C1 segment of cervical spinal cord (tissue), 14 donors: ENCODE measurements around the gene TMEM151A.
"Not testable (repeated sequence)": the region's sequence is repeated elsewhere in the genome, so short reads cannot be mapped to it uniquely, and the experiment has no call there.

ENCODE experiments used
- DNase-seq, 14 donors: peaks; one replicate each; lab custom pipeline; 2025; lab: John Stamatoyannopoulos, UW

TMEM151A gene

DNA sequence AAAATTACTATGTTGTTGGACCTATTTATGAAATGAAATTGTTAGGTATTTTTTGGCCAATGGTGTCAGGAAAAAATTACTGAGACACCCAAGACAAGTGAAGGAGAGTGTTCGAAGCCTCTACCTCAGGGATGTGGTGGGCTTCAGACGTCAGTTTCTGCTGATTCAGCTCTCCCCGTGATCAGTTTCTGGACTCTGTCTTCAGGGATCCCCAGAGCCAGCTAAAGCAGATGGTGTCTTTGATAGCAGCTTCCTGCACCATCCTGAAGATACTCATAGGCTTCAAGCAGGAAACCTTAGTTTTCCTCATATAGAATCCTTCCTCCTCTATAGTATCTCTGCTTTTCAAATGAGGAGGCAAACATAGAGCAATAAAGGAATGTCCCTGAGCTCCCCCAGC lies 17.8 kb downstream of the TMEM151A start:
- DNase-seq = no peak

DNA sequence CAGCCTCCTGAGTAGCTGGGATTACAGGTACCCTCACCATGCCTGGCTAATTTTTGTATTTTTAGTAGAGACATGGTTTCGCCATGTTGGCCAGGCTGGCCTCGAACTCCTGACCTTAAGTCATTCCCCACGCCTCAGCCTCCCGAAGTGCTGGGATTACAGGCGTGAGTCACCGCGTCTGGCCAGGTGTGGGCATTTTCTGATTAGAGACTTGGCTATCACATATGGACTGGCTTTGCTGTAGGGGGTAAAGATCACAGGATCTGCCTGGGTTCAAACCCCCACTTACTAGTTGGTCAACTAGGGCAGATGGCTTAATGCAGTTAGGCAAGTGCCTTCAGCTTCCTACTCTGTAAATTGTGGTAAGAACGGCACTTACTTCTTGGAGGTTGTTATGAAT lies 18.6 kb downstream of the TMEM151A start:
- no peak for DNase-seq

DNA sequence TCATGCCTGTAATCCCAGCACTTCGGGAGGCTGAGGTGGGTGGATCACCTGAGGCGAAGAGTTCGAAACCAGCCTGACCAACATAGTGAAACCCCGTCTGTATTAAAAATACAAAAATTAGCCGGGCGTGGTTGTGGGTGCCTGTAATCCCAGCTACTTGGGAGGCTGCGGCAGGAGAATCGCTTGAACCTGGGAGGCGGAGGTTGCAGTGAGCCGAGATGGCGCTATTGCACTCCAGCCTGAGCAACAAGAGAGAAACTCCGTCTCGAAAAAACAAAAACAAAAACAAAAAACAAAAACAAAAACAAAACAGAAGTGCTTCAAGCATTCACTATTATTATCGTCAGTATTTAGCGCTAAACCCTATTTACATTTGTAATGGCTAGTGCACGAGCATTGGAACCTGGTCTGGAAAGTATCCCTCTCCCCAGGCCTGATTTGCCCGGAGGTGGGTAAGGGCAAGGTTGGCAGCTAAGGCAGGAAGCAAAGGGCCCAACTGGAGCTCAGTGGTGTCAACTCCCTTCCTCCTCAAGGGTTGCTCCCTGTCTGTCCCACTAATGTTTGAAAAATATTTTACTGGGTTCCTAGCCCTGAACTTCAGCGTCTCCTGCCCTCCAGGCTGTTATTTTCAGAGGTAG lies 19.2 kb downstream of the TMEM151A start:
- not testable (repeated sequence) for DNase-seq

DNA sequence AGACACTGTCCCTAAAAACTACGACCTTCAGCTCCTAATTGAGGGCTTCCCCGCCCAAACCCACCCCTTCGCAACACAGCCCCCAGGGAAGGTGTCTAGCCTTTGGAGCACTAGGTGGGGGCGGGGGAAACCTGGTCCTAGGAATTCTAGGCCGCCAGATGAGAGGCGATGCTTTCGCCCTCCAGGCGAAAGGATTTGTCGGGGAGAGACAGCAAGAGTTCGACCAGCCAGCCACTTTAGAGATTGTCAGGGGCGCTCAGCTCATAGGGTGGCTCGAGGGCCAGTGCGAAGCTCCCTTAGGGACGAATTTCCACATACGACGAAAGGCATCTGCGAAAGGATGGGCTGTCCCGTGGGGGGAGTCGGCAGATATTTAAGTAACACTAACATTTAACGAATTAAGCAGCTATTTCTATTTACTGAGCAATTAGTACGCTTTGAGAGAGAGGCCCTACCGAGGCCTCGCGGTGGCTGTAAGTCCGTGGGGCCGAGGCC lies 19.8 kb downstream of the TMEM151A start:
- DNase-seq = no peak

DNA sequence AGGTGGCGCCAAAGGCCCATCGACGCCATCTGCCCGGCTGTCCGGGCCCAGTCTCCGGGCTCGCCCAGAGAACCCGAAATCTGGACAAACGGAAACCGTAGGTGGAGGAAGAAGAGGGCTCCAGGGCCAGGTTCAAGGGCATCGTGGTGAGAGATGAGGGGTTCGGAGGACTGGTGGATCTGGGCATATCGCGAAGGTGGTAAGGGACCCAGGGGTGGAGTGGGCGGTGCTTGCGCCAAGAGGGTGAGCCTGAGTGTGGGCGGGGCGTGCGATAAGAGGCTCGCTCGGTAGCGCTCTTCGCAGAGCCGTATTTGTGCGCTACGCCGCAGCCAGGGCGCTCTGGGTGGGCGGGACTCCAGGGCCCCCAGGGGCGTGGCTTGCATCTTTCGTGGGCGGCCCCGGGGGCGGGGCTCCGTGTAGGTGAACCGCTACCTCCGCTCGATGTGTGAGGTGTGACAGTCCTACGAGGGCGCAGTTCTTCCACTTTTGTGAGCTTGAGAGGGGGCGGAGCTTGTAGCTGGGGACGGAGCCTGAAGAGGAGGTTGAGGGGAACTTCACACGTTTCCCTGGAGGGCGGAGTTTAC lies 20.4 kb downstream of the TMEM151A start:
- peak; percentile 52 to 90 (median 80) for DNase-seq

DNA sequence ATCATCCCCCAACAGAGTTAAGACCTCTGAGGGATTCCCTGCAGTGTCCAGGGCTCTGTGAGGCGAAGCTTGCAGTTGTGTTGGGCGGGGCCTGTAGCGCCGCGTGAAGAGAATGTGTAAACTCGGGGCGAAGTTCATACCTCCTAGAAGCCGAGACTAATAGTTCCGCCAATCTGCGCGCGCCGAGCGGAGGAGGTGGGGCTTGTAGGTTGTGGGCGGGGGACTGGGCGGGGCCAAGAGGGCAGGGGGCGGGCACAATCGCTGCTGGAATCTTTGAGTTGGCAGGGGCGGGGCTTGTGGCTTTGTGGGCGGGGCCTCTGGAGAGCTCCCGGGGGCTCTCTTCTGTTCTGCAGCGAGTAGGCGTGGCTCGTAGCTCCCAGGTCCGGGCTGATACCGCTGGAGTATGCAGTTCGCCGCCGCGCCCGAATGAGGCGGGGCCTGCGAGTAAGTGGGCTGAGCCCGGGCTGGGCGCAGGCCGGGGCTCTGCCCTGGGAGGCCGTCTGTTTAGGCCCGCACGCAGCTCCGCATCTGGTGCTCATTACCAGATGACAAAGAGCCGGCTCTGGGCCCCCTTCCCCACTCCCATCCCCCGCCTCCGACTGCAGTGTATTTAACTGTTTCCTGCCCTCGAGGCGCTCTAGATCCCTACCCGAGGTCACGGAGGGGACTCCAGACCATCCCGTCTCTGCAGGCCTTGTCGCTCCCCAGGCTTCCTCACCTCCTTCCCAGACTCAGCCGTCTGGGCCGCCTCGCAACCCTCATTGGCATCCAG lies 21.0 kb downstream of the TMEM151A start:
- peak; percentile 34 to 90 (median 85) for DNase-seq

DNA sequence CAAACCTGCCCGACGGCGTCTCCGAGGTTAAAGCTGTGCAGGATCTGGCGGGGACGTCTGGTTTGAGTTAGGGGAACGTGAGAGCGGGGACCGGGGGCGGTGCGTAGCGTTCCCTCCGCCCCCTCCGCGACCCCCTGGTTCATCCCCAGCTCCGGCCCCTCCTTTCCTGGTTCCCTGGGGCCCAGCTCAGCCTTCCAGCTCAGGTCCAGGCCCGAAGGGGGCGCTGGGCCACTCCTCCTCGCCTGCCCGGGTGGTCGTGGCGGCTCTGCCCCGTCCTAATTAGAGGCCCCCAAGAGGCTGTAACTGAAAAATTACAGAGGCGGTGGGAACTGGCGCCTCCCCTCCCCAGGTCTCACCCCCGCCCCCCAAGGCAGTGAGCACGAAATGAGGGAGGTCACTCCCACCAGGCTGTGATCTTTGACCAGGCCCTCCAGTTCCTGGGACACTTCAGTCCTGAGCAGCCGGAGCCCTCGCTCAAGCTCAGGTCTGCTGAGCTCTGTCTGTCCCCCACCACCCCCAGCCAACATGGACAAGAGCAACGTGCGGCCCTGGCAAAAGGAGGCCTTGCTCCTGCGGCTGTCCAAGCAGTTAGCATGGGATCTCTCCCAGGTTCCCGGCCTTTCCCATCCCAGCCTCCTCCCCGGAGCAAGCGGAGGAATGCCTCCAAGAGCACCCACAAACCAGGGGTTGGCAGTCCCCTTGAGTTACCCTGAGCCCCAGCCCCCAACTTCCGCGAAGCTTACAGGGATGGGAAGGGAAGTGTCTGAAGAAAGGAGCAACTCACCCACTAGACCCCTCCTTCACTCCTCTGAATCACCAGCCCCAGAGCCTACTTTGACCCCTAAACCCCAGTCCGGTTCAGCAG lies 21.9 kb downstream of the TMEM151A start:
- DNase-seq = no peak

DNA sequence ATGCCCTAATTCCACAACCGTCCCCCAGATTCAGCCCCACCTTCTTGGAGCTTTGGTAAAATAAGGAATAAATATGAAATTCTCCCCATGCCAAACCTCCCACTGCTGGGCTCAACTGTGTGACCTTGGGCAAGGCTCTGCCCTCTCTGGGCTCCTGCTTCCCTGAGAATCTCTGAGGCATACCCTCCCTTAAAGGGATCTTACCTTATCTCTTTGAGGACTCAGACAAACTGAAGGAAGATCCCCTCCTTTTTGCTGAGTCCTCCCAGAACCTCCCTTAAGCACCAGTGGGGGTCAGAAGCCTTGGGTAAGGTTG lies 22.4 kb downstream of the TMEM151A start:
- no peak for DNase-seq

DNA sequence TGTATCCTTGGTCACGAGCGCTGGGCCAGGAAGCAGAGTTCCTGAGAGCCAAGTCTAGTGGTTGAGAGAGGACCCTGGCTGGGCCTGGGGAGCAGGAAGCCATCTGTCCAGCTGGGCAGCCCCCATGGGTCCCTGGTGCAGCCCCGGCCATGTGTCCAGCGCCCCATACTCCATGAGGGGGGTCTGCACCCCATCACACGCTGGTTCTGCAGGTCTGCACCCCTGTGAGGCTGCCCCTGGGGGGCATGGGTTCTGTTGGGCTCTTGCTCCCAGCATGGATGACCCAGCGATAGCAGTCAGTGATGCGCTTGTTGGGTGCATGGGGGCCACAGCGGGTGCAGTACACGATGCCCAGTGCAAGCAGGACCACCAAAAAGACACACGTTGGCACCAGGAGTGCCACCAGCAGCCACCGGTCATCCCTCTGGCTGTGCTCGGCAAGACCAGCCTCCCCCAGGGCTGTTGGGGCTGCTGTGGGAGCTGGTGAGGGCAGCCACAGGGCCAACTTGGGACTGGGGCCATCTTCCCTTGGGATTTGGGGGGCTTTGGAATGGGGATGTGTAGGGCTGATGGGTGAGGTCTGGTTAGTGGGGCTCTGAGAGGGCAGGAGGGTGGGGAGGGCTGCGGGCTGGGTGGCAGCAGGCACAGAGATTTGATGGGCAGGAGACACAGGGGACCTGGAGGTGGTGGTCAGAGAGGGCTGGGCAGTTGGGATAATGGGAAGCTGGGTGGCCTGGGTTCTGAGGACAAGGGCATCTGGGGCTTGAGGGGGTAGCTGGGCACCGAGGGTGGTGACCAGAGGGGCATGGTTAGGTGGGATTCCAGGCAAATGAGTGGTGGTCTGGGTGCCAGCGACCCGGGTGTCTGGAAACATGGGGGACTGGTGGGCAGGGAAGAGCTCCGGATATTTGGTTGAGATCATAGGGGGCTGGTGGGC lies 23.1 kb downstream of the TMEM151A start:
- DNase-seq = no peak

DNA sequence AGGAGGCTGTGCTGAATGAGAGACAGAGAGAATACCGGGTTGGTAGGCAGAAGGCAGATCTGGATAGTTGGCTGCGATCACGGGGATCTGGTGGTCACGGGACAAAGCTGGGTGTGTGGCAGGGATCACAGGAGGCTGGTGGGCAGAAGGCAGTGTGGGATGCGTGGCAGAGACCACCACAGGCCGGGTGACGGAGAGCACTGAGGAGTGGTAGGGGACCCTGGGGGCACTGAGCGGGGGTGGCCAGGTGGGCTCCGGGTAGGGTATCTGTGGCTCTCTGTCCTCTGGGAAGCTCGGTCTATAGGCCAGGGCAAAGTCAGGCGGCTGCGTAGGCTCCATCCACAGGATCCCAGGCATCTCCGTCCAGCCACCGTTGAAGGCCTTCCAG lies 23.8 kb downstream of the TMEM151A start:
- no peak for DNase-seq

DNA sequence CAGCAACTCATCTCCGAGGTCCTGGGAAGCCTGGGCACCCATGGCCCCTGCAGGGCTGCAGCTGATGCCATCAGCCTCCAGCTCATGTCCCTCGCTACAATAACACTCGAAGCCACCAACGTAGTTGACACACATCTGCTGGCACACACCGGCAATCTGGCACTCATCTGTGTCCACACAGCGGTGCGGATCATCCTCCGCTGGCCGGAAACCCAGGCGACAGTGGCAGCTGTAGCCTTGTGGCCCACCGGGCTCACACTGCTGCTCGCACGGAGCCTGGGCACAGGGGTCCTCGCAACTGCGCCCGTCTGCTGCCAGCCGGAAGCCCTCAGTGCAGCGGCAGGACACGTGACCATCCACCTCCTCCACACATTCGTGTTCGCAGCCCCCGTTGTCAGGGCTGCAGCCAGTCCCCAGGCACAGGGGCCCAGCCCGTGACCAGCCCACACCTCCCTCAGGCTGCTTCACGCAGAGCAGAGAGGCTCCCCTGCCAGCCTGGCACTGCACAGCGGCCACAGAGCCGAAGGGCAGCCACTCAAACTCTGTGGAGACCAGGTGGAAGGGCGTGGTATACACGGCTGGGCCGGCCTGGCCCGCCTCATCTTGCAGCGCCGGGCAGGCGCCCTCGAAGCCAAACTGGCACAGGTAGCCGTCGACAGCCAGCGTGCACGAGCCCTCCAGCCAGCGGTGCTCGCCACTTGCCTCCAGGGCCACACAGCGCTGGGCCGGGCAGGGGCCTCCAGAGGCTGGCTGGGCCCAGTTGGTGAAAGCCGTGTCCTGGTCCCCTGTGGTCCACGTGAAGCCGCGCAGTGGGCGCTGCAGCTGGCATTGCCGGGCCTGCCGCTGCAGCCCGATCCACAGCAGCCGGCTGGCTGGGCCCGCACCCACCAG lies 24.5 kb downstream of the TMEM151A start:
- DNase-seq = no peak

DNA sequence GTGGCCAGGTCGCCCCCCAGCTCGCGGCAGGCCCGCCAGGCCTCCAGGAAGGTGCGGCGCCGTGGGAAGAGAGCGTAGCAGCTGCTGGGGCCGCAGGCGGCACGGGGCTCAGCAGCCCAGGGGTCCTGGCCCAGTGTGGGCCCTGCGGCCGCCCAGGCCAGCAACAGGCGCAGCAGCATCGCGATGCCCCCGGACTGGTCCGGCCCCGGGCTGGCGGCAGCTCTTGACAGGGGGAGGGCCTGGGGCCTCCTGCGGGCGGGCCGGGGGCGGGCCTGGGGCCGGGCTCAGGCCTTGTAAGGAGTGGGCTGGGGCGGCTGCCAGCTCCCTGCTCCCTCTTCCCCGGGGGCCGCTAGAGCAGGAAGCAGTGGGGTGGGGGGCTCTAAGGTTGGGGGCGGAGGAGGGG lies 25.2 kb downstream of the TMEM151A start, which contains the start of gene CD248:
Gene CD248, minus strand, starts transcription at position 196 of the 403 bp plus-strand sequence. Its CDS starts 17 bp downstream, at position 179.
- DNase-seq = no peak

DNA sequence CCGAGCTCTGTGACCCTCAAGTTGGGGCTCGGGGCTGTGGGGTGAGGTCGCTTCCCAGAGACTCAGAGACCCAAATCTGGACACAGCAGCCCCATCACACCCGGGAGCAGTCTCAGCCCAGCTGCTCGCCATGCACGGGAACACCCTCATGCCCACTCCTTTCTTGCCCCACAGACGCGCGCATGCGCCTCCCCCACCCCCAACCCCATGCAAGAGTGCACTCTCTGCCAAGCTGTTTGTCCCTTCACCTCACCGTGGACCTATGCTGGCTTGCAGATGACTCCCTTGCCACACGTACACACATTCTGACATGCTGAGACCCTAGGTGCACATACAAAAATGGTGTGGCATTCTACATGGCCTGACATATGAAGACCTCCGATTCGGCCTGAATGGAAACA lies 25.6 kb downstream of the TMEM151A start:
- no peak for DNase-seq

DNA sequence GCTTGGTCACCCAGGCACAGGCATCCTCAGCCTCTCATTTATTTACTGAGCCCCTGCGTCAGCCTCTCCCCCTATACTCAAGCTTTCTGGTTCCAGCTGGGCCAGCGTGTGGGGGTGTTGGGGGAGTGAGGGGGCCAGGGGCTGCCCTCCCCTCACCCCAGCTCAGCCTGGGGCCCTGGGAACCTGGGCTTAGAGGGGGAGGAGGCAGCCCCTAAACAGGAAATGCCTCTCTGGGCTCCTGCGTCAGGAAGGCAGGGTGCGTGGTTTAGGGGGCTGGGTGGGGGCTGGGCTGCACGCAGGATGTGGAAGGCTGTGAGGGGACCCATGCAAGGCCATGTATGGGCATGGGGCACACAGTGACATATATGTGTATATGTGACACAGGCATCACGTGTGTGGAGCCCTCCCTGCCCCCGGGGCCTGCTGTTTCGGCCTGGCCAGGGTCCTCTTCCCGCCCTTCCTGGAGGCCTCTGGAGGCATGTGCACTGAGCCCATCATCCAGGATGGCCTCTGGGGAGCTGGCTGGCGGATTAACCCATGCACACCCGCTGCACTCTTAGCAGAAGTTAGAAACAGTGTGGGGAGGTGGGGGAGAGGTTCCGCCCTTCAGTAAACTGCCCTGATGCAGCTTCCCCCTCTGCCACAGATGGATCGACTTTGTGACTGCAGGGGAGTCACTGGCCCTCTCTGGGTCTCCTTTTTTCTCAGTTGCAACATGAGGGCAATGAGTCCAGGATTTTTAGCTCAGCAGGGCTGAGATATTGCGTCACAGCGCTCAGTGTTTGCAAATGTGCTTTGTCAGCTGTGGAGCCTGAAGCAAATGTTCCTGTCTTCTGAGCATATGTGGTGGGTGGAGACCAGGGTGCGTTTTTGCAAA lies 26.3 kb downstream of the TMEM151A start:
- no peak for DNase-seq

DNA sequence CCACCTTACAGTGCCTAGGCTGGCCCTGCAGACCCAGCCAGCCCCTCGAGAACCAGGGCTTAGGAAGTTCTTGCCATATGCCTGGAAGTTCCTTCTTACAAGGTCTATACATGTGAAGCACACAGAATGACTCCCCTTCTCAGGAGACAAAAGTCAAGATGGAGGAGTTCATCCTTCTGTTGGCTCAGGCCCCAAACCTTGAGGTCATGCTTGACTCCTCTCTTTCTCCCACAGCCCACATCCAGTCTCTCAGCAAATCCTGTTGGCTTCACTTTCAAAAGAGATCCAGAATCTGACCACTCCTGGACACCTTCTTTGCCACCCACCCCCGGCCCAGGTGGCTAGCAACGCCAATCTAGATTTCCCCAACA lies 26.9 kb downstream of the TMEM151A start:
- no peak for DNase-seq

DNA sequence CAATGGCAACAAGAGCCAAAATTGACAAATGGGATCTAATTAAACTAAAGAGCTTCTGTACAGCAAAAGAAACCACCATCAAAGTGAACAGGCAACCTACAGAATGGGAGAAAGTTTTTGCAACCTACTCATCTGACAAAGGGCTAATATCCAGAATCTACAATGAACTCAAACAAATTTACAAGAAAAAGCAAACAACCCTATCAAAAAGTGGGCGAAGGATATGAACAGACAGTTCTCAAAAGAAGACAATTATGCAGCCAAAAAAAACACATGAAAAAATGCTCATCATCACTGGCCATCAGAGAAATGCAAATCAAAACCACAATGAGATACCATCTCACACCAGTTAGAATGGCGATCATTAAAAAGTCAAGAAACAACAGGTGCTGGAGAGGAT lies 28.6 kb downstream of the TMEM151A start:
- not testable (repeated sequence) for DNase-seq

DNA sequence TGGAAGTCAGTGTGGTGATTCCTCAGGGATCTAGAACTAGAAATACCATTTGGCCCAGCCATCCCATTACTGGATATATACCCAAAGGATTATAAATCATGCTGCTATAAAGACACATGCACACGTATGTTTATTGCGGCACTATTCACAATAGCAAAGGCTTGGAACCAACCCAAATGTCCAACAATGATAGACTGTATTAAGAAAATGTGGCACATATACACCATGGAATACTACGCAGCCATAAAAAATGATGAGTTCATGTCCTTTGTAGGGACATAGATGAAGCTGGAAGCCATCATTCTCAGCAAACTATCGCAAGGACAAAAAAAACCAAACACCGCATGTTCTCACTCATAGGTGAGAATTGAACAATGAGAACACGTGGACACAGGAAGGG lies 29.1 kb downstream of the TMEM151A start:
- DNase-seq = not testable (repeated sequence)

DNA sequence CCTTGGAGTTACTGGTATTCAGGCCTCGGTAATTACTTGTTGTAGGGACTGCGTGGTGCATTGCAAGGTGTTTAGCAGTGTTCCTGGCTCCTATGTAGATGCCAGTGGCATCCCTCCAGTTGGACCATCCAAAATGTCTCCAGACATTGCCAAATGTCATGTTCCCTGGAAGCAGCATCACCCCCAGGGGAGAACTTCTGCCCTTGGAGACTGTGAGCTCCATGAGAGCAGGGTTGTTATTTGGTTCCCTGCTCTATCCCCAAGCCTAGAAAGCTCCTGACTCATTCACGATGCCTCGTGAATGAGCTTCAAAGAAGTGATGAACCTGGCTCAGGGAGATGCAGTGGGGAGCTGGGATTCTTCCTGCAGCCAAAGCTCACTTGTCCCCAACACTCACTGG lies 29.9 kb downstream of the TMEM151A start:
- DNase-seq = no peak
